HG02970 (cell line): ENCODE results near the gene GTF2H4.
"Not testable (repeated sequence)": the region's sequence is repeated elsewhere in the genome, so short reads cannot be mapped to it uniquely, and the experiment has no call there.

Source experiments
- ATAC-seq: cut with Tn5 transposase; IDR thresholded peaks from one replicate; pipeline ENCODE4 v1.9.1; 2021; ENCODE audit warnings: mild to moderate bottlenecking, moderate library complexity, moderate number of reproducible peaks; ENCODE audit not compliant: unreplicated experiment, low FRiP score

GTF2H4 gene

GRCh38 chr6:30907758-30908591 lies at the start of gene GTF2H4:
TSS of gene GTF2H4 (plus strand) at chr6:30908207.
- ATAC-seq, result peak; percentile 85

GRCh38 chr6:30859726-30860125 lies 48.3 kb upstream of the GTF2H4 start:
- not testable (repeated sequence) for ATAC-seq

DNA sequence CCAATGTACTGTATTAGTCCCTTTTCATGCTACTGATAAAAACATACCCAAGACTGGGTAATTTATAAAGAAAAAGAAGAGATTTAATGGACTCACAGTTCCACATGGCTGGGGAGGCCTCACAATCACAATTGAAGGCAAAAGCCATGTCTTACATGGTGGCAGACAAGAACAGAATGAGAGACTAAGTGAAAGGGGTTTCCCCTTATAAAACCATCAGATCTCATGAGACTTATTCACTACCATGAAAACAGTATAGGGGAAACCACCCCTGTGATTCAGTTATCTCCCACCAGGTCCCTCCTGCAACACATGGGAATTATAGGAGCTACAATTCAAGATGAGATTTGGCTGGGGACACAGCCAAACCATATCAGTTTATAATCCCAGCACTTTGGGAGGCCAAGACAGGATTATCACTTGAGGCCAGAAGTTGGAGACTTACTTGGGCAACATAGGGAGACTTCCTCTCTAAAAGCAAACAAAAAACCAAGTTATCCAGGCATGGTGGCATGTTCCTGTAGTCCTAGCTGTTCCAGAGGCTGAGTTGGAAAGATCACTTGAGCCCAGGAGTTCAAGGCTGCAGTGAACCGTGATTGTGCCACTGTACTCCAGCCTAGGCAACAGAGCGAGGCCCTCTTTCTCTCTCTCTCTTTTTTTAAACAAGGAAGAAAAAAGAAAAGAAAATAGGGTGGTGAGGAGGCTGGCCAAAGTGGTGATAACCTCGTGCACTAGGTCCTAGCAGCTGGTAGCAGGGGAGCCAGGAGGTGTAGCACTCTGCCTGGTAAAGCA lies 46.6 kb upstream of the GTF2H4 start:
- no peak for ATAC-seq

GRCh38 chr6:30862156-30862875 lies 45.7 kb upstream of the GTF2H4 start:
- no peak for ATAC-seq

DNA sequence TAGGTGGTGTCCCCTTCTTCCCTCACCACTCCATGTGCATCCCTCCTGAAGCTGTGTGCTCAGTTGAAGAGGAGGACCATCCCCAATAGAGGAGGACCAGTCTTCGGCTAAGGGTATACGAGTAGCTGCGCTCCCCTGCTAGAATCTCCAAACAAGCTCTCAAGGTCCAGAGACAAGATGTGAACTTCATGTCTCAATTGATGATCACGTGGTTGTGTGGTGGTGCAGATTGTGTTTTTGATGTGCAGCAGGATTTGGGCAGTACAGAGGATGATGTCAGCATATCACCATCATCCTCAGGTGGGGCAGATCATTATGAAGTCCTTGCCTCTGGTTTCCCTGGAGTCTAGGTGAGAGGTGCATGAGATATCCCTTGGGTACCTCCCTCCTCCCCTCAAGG lies 43.7 kb upstream of the GTF2H4 start:
- no peak for ATAC-seq

- ATAC-seq, result not testable (repeated sequence)
Observed at GRCh38 chr6:30869241-30869749, 38.7 kb upstream of the GTF2H4 start.

DNA sequence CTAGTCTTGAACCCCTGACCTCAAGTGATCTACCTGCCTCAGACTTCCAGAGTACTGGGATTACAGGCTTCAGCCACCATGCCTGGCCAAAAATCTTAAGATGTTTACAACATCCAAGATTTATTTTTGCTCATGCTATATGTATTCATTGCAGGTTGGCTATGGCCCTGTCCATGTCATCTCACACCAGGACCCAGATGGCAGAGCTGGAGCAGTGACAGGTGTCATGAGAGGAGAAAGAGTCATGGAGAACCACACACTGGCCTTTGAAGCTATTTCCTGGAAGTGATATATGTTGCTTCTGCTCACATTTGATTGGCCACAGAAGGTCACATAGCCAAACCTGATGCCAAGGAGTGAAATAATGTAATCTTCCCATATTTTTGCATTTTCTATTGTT lies 37.5 kb upstream of the GTF2H4 start:
- ATAC-seq, result no peak

- ATAC-seq, result no peak
Observed at GRCh38 chr6:30871592-30872183, 36.3 kb upstream of the GTF2H4 start.

DNA sequence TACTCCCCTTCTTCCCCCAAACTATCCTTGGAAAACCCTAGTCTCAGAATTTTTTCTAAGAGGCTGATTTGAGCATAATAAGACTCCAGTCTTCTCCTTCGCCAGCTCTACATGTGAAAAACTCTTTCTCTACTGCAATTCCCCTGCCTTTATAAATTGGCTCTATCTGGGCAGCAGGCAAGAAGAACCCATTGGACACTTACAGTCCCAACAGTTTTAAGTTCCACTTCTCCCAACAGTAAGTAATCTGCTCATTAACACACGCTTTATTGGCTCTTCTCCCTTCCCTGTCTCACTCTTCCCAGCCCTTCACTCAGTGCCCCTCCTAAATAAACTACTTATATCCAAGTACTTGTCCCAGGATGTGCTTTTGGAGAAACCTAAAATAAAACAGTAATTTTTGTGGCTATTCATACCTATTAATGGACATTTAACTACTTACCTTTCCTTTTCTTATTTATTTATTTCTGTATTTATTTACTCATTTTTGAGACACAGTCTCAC lies 34.8 kb upstream of the GTF2H4 start:
- ATAC-seq, result no peak

GRCh38 chr6:30873795-30874194 lies 34.2 kb upstream of the GTF2H4 start:
- ATAC-seq, result not testable (repeated sequence)

- ATAC-seq, result no peak
Observed at GRCh38 chr6:30875244-30876038, 32.6 kb upstream of the GTF2H4 start.

DNA sequence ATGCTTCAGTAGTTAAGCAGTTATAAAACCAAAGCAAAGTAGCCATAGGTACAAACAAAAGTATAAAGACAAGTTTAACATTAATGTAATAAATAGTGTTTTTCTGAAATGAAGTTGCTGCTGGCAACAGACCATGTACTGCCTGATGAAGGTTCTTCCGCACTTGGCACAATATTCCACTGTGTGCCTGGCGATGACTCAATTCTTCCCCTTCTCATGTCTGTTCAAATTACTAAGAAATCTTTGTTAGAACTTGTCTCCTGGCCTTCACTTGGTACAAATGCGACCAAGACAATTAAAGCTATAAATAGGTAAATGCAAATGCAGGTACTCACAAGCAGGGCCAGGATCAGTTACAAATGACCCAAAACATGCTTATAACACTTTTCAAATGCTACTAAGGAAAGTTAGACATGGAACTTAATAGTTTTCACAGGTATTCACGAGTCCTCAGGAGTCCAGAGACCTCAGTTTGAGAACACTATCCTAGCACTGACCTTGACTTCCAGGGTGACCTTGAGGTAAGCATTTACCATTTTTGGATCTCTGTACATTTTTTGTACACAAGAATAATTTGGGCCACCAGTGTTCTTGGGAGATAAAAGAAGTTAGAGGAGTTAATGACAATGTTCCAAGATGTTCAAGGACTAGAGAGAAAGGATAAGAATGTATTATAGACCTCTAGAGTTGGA lies 31.8 kb upstream of the GTF2H4 start:
- no peak for ATAC-seq

GRCh38 chr6:30877419-30878262 lies 30.4 kb upstream of the GTF2H4 start:
- ATAC-seq, result no peak

DNA sequence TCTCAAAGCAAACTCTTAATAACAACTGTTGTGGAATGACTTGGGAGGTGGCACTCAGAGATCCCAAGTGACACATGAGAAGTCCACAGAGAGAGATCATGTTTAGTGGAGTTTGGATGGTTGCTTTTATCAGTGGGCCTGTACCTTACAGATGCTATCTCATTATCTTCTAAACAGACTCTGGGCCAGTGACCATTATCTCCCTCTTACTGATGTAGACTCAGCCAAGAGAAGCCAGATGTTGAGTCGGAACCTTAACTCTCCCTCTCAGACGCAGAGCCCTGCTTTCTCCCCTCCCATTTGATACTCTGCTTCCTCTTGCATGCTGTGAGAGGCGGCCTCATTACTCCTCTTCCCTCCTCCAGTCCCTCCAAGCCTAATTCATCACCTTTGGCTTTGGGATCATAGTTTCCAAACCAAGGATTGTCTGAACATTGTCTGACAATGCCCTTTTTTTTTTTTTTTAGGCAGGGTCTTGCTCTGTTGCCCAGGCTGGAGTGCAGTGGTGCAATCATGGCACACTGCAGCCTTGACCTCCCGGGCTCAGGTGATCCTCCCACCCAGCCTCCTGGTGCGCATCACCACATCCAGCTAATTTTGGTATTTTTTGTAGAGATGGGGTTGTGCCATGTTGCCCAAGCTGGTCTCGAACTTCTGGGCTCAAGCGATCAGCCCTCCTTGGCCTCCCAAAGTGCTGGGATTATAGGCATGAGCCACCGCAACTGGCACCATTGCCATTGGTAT lies 28.2 kb upstream of the GTF2H4 start:
- ATAC-seq, result no peak

- ATAC-seq, result no peak
Observed at GRCh38 chr6:30880698-30881252, 27.2 kb upstream of the GTF2H4 start.

DNA sequence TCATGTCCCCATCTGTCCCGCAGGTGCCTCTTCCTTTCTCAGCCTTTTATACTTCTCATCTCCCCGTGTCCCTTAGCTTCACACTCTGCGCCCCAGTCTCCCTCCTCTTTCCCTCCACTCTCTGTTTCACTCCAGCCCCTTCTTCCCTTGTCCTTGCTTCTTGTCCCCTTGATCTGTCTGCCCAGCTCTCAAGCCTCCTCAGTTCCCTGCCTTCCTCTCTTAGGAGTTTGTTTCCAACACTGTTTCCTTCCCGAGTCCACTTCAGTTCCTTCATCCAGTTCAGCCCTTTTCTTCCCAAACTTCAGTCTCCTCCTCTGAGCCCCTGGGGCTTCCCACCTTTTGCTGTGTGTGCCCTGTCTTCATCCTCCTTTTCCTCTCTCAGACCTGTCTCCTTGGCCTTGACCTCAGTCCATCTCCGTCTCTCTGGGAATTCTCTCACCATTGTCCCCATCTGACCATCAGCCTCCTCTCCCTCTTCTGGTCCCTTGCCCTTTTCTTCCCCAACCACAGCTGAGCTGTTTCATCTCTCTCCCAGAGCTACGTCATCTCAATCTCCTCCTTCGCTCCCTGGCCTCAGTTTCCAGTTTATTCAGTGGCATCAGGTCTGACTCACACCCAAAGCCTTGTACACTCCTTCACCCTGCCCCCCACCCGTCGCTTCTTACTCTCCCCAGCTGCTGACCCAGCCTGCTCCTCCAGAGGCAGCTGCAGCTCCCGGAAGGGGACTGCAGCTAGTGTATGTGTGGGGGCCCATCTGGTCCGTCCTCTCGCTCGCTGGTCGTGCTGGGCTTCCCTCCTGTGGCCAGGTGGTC lies 26.4 kb upstream of the GTF2H4 start:
- no peak for ATAC-seq
